AG20443 (cell line): ENCODE measurements around the gene HAX1.
"Not testable (repeated sequence)": the region's sequence is repeated elsewhere in the genome, so short reads cannot be mapped to it uniquely, and the experiment has no call there.

Source experiments
- DNase-seq: peaks from one replicate; pipeline ENCODE4 v3.0.0; 2012; ENCODE audit warnings: low spot score, mixed read lengths

Gene HAX1

DNA sequence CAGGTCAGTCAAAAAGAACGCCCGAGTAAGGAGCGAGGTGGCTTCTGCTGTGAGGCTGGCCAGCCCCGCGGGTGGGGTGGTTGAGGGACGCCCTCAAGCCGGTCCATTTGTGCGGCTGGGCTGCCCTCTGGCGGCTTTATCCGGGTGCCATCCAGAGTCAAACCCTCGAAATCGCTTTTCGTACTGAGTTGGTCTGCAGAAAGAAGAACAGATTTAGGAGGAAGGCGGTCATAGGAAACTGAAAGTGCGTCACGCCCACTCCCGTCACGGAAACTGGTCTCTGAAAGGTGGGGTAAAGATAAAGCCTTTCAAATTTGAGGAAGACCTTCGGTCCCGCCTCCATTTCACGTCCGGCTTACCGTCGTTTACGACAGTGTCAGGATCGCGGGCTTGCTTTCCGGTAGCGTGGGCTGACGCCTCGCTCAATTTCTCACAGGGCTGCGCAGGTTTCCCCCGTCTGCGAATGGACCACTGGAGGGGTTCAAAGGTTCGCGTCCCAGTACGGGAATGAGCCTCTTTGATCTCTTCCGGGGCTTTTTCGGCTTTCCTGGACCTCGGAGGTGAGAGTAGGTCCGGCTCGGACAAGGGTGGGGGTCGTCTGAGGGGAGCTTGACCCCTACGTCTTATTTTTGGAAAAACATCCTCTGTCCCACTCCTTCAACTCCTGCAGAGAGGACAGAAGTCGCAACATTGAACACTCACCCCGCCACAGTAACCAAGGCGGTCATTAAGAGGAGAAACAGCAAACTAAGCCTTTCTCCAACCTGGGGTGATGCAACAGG, at the start of gene HAX1:
Gene HAX1 (plus strand): TSS at position 413 of the 782 bp plus-strand sequence. CDS start 95 bp downstream, at position 508.
- DNase-seq = peak; percentile 96

DNA sequence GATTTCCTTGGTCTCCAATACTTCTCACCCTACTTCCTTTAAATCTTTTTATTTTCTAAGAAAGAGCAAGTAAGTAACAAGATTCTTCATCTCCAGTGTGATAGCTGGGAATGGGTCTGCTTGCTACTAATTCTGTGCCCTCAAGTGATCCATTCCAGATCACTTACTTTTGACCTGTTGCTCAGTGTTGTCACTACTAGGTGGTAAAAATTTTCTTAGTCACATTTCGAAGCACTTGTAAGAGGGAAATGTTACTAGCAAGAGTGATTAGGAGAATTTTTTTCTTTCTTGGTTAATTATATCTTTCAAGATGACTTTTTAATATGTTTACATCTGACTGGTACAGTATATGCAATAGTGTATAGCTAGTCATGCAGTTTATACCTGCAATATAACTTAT, 49.5 kb upstream of the HAX1 start:
- DNase-seq = no peak

DNA sequence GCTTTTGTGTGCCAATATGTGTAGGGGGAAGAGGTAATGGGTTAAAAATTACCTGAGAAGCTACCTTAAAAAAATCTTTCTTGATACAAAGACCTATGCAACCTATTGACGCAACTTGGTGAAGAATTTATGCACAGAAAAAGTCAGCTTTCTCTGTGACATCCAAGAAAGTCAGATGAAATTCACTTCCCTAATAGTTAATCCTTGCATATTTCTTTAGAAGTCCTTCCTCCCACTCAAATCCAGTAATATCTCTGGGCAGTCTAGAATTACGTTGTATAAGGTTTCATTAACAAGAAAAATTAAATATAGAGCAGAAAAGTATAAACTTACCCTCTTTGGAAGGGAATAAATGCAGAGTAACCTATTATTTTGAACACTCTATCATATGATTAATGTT, 48.8 kb upstream of the HAX1 start:
- no peak for DNase-seq

DNA sequence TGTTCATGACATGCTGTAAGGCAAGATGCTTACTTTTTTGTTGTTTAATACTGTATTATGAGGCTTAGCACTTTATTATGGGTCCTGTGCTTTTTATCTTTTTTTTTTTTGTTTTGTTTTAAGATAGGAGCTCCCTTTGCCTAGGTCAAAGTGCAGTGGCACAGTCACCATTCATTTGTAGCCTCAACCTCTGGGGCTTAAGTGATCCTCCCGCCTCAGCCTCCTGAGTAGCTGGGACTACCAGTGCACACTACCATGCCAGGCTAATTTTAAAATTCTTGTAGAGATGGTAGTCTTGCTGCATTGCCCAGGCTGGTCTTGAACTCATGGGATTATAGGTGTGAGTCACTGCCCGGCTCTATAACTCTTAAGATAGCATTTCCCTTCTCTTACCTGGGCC, 47.1 kb upstream of the HAX1 start:
- DNase-seq = no peak

GRCh38 chr1:154231112-154231511, 41.3 kb upstream of the HAX1 start:
- not testable (repeated sequence) for DNase-seq

DNA sequence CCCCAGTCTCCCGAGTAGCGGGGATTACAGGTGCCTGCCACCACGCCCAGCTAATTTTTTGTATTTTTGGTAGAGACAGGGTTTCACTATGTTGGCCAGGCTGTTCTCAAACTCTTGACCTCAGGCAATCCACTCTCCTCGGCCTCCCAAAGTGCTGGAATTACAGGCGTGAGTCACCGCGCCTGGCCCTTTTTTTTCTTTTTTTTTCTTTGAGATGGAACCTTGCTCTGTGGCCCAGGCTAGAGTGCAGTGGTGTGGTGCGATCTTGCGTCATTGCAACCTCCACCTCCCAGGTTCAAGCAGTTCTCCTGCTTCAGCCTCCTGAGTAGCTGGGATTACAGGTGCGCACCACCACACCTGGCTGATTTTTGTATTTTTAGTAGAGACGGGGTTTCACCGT, 39.3 kb upstream of the HAX1 start:
- DNase-seq = not testable (repeated sequence)

- DNase-seq = no peak
Measured at GRCh38 chr1:154236855-154237254, 35.6 kb upstream of the HAX1 start.

DNA sequence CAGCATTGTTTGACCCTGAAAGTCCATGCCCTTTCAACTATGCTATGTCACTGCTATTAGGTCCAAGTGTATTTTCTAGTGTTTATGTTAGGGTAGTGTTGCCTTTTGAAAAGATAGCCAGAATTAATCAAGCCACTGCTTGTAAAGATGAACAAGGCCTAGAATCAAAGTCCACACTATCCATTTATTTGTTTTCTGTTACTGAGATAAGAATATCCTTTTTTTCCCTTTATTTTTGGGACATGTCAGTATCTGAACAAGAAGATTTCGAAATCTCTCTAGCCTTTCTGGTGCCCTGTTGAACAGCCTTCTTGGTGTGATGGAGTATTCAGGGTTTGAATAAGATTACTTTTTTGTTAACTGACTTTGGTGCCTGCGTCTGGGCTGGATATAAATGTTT, 35.0 kb upstream of the HAX1 start:
- DNase-seq = no peak

DNA sequence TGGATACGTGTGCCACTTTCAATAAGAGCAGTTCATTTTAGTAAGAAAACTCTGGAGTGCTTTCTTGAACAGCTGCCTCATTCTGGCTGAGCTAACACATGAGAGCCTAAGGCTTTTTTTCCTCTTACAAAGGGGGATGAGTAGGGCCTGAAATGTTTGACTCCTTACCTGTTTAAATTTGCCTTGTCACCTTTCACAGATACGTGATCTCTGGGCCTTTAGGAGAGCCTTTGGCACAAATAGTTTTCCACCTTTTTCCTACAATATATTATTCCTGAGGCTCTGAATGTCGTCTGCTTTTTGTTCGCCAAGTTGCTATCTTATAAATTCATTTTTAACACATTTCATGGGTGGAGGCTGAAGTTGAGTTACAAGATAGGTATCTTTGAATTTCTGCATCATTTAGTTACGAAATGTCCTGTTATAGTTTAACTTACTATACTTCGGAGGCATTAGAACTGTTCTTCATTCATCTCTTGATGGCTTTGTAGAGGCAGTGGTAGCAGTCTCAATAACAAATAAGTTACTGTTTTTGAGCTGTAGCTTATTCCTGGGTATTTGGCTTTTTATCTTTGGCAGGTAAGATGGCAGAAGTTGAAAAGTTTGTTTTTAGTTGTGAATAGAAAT, 34.4 kb upstream of the HAX1 start:
- no peak for DNase-seq

DNA sequence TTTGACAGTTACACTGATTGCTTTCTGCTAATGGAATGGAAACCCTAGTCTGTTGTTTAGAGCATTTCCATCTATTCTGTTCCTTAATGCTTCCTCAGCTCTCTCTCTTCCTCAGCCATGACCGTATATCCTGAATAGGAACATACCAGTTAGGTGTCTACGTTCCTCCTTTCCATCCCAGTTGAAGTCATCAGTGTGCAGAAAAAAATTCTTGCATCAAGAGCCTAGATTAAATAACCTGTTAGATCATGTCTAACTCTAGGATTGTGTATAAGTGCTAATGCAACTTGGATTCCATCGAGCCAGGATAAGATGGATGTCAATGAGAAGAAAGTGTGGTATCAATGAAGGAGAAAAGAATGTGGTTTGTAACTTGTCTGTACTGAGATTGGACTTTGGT, 32.9 kb upstream of the HAX1 start:
- DNase-seq = no peak

- no peak for DNase-seq
Measured at GRCh38 chr1:154240294-154240833, 32.1 kb upstream of the HAX1 start.

DNA sequence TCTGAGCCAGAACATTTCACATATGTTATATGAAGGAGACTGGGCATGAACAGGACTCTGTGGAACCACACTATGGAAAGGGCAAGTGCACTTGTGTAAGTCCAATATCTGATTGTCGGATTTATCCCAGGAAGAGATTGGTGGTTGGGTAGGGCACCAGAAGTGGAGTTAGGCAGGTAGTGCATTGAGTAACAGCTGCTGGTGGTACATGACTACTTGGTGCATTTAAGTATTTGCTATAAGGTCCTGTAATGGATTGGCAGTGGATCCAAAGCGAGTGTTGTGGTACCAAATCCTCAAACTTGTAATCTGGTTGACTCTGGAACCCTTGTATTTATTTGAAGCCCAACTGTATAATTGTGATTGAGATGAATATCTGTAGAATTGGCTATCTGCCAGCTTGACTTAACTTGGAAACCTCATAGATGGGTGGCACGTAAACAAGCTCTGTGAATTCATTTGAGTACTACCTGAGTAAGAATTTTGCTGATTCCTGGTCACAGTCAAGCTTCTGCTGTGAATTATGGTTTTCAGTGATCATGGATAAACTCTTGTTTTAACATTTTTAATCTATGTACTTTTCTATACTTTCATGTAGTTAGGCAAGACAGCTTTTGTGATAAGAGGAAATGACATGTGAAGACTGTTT, 30.6 kb upstream of the HAX1 start:
- DNase-seq = no peak

DNA sequence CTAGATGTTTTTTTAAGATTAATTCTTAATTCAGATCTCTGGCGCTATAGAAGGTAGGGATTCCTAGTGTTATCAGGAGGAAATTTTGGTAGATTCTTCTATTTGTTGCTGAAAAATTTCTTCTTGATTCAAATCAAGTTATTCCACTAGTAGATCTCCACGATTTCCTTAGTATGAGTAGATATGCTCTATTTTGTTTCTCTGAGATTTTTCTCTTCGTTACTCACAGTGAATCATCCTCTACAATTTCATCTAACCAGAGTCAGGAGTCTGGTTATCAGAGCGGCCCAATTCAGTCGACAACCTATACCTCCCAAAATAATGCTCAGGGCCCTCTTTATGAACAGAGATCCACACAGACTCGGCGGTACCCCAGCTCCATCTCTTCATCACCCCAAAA, 18.8 kb upstream of the HAX1 start:
- DNase-seq = no peak

- DNase-seq = no peak
Measured at GRCh38 chr1:154256686-154257085, 15.7 kb upstream of the HAX1 start.

- no peak for DNase-seq
Measured at GRCh38 chr1:154258784-154259183, 13.6 kb upstream of the HAX1 start.

GRCh38 chr1:154260127-154260526, 12.3 kb upstream of the HAX1 start:
- DNase-seq = no peak

GRCh38 chr1:154263465-154264332, 8.7 kb upstream of the HAX1 start:
- no peak for DNase-seq

DNA sequence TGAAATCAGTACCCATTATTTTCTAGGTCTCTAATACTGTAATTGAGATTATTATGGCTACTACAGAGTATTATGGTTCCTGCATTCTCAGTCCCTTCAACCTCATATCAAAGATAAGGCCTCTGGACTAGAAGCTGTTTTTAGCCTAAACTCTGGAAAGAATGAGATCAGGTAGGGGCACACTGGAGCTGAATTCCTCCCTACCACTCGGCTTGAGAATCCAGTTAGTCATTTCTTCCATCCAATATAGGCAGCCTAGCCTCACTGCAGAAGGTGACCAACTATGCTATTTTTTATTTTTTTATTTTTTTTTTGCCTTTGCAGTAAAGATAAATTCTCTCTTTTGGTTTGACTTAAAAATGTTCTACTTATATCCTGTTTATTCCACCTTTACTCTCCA, 8.0 kb upstream of the HAX1 start:
- DNase-seq = no peak

DNA sequence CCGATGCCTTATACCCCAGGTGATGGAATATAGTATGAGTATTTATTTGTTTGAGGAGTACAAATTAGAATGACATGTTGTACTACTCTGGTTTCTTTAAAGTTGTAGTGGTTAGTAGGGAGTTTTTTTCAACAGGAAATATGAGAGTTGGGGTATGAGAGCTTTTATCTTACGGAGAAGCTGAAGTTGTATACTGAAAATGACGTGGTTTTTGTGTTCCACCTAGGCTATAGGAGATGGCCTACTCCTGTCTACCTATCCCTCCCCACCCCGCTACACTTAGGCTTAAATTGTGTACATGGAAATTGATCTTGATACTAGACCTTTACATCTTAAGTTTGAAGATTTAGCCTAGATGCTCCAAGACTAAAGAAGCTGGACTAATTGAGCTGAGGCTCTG, 6.8 kb upstream of the HAX1 start:
- DNase-seq = no peak

DNA sequence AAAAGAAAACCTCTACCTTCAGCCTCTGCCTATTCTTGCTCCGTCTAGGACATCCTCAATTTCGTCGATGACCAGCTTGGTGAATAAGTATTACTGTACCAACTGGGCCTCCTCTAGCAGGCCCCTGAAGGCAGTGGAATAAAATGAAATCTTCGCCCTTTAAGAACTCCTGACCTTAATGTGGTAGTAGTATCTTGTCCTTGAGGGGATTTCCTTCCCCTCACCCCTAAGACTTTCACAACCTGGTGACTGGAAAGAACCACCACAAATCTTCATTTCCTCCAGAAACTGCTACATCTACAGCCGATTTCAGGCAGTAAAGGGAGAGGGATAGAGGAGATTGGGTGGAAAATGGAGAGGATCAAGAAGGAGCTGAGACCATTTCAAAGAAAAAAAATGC, 1.6 kb upstream of the HAX1 start:
- no peak for DNase-seq

DNA sequence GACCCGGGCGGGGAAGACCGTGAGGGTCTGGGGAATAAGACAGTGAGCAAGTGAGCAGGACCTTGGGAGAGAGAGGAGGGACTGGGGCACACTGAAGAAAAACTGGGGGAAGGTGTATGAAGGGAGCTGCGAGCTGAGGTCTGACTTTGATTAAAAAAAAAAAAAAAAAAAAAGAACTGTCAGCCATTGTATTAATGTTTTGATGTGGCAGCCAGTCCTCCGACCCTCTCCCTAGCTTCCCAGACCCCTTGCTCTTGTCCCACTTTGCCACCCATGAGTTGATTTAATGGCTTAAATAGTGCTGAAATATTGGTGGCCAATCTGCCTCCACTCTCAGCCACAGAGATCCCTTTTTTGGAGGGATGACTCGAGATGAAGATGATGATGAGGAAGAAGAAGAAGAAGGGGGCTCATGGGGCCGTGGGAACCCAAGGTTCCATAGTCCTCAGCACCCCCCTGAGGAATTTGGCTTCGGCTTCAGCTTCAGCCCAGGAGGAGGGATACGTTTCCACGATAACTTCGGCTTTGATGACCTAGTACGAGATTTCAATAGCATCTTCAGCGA, 652 bp downstream of the HAX1 start:
- DNase-seq = no peak

DNA sequence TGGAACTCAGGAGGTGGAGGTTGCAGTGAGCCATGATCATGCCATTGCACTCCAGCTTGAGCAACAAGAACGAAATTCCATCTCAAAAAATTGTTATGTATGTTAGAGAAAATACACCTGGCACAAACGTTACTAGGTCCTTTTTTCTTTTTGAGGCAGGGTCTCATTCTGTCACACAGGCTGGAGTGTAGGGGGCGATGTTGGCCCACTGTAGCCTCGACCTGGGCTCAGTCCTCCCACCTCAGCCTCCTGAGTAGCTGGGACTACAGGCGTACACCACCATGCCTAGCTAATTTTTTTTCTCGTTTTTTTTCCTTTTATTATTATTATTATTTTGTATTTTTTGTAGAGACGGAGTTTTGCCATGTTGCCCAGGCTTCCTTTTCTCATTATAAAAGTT, 4.4 kb downstream of the HAX1 start:
- DNase-seq = no peak
